ENCODE results near the gene CYBA. TPM values are rescaled to one million over a fixed set of nuclear protein-coding genes. Genes with fewer than 3 reads are reported as not detected.

CYBA gene
- polyA plus RNA-seq, 1 donor from 2014 or later: 6.3 TPM

DNA sequence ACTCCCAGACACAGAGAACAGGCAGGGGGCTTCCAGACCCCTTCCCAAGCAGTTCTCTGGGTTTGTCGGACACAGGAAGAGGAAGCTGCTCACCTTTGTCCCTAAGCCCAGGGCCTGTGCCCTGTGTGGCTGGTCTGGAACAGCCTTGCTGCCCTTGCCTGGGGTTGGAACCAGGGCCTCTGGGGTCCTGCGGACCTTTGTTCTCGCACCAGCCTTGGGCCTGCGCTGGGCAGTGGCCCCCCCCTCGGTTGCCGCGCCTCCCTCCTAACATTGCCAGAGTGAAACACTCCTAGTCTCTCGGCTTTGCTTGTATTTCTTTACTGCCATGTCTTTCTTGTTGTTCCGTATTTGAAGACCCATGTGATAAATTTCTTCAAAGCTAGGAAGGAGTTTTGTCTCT is 21.0 kb downstream of the CYBA start:
- Histone ChIP-seq H3K36me3 (ENCODE audit: insufficient read depth, low read length) (no peaks in the 10 kb centered on the region), H3K4me2 (ENCODE audit: low read length) (no peak overlapping the region), H3K4me3 (ENCODE audit: low read length) (no peak overlapping the region), H3K79me2 (replicated peaks; ENCODE audit: insufficient read depth, low read length) (no peaks in the 10 kb centered on the region), H3K9me2 (ENCODE audit: insufficient read depth, low read length) (no peaks in the 10 kb centered on the region), H3K9ac (ENCODE audit: low read length) (no peak overlapping the region), H3K9me3 (ENCODE audit: low read length) (no peaks in the 10 kb centered on the region), H4K20me1 (ENCODE audit: insufficient read depth) (no peaks in the 10 kb centered on the region), H3F3A (ENCODE audit: insufficient read depth, low read length, poor library complexity, severe bottlenecking) (no peaks in the 10 kb centered on the region), H2AFZ (ENCODE audit: low read depth, low read length) (no peak overlapping the region), H3K27me3 (ENCODE audit: insufficient read depth, low read depth, low read length) (peaks cover 12% of the 10 kb centered on the region), H3K27ac (ENCODE audit: low read length) (no peak overlapping the region)
- TF ChIP-seq EZH2 (IDR thresholded peaks at IDR 0.05; ENCODE audit: borderline replicate concordance, insufficient read depth, low read length, poor library complexity, severe bottlenecking): no peak
- TF ChIP-seq CTCF (IDR thresholded peaks at IDR 0.05; ENCODE audit: poor library complexity, severe bottlenecking): no peak
- no peak for TF ChIP-seq RAD21 (conservative IDR thresholded peaks at IDR 0.05)
- no peak for TF ChIP-seq POLR2AphosphoS5 (IDR thresholded peaks at IDR 0.05)
- TF ChIP-seq REST (IDR thresholded peaks at IDR 0.05; ENCODE audit: borderline replicate concordance): no peak
- no peak for TF ChIP-seq MXI1 (conservative IDR thresholded peaks at IDR 0.05; ENCODE audit: poor library complexity, severe bottlenecking)
- TF ChIP-seq SMC3 (conservative IDR thresholded peaks at IDR 0.05; ENCODE audit: poor library complexity): no peak
- no peak for TF ChIP-seq EP300 (conservative IDR thresholded peaks at IDR 0.05; ENCODE audit: poor library complexity, severe bottlenecking)
- no peak for TF ChIP-seq TAF1 (IDR thresholded peaks at IDR 0.05; ENCODE audit: low read depth)

- H3K79me2 ChIP-seq (replicated peaks; ENCODE audit: insufficient read depth, low read length): no peaks in the 10 kb centered on the region
- TF ChIP-seq TAF1 (IDR thresholded peaks at IDR 0.05; ENCODE audit: low read depth) (no peak), CTCF (IDR thresholded peaks at IDR 0.05; ENCODE audit: poor library complexity, severe bottlenecking) (no peak), RAD21 (conservative IDR thresholded peaks at IDR 0.05) (no peak), REST (IDR thresholded peaks at IDR 0.05; ENCODE audit: borderline replicate concordance) (no peak), POLR2AphosphoS5 (IDR thresholded peaks at IDR 0.05) (no peak), EZH2 (IDR thresholded peaks at IDR 0.05; ENCODE audit: borderline replicate concordance, insufficient read depth, low read length, poor library complexity, severe bottlenecking) (no peak), SMC3 (conservative IDR thresholded peaks at IDR 0.05; ENCODE audit: poor library complexity) (no peak), EP300 (conservative IDR thresholded peaks at IDR 0.05; ENCODE audit: poor library complexity, severe bottlenecking) (no peak)
- no peak overlapping the region for H3K4me2 ChIP-seq (ENCODE audit: low read length)
- no peak overlapping the region for H3K4me3 ChIP-seq (ENCODE audit: low read length)
- no peaks in the 10 kb centered on the region for H3K27me3 ChIP-seq (ENCODE audit: insufficient read depth, low read depth, low read length)
- no peaks in the 10 kb centered on the region for H3F3A ChIP-seq (ENCODE audit: insufficient read depth, low read length, poor library complexity, severe bottlenecking)
- H3K9me2 ChIP-seq (ENCODE audit: insufficient read depth, low read length): no peaks in the 10 kb centered on the region
- no peak overlapping the region for H3K27ac ChIP-seq (ENCODE audit: low read length)
- no peaks in the 10 kb centered on the region for H4K20me1 ChIP-seq (ENCODE audit: insufficient read depth)
- H2AFZ ChIP-seq (ENCODE audit: low read depth, low read length): no peak overlapping the region
- H3K9me3 ChIP-seq (ENCODE audit: low read length): no peaks in the 10 kb centered on the region
- no peak overlapping the region for H3K9ac ChIP-seq (ENCODE audit: low read length)
- H3K36me3 ChIP-seq (ENCODE audit: insufficient read depth, low read length): no peaks in the 10 kb centered on the region
Measured at GRCh38 chr16:88628512-88628974, 22.3 kb downstream of the CYBA start.
